Erythroblast (primary cell): ENCODE data around the gene IVL.

ENCODE experiments used
- GATA1 ChIP-seq: IDR thresholded peaks from 2 replicates; pipeline ENCODE4 v1.6.1; 2011; ENCODE audit warnings: low read depth, mild to moderate bottlenecking, control low read depth, low read length, moderate library complexity
- POLR2A ChIP-seq: IDR thresholded peaks from 2 replicates; pipeline ENCODE4 v1.6.1; 2011; ENCODE audit warnings: mild to moderate bottlenecking, low read length

DNA sequence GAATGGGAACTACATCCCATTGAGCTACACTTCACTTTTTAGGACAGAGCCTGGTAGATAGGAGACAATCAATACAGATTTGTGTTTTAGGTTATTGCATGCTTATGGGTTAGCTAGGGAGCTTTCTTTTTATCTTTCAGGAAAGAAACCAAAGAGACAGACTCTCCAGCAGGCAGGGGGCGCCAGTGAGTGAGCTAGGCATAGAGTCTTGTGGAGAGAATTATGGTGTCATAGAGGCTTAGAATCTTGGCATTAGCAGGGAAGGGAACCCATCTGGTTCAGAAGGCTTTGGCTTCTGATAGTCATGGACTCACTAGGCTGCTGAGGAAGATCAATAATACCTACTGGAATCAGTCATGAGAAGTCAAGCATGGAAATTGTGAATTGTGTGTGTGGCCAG, 30.3 kb upstream of the IVL start, which contains the start of gene SMCP:
- TF ChIP-seq POLR2A (no peak), GATA1 (no peak)
